ENCODE results near the gene MIB2.
"Not testable (repeated sequence)": the region's sequence is repeated elsewhere in the genome, so short reads cannot be mapped to it uniquely, and the experiment has no call there.

MIB2 gene

DNA sequence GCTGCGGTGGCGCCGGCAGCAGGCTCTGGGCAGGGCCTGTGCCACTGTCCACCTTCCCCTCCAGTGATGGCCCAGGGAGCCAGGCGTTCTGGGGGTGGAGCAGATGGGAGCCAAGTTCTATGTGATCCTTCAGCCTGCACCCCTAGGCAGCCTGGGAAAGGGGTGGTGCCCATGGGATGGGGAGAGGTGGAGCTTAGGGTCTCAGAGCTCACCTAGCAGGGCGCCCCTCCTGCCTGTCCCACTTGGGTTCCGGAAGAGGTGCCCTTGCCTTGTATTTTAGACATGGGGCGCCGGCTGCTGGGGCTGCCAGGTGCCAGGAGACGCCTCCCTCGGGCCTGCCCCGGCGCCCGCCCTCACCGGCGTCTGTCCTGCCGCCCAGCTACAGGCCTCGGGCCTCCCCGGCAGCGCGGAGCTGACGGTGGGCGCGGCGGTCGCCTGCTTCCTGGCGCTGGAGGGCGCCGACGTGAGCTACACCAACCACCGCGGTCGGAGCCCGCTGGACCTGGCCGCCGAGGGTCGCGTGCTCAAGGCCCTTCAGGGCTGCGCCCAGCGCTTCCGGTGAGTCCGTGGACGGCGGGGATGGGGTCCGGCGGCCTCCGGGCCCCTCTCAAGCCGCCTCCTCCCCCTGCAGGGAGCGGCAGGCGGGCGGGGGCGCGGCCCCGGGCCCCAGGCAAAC is 13.6 kb downstream of the MIB2 start:
- Histone ChIP-seq H3K27ac (ENCODE audit: low read length) (no peak overlapping the region), H3K4me1 (ENCODE audit: control insufficient read depth, insufficient read depth, low read length) (peaks cover 5% of the 10 kb centered on the region; the same call in 1 of the 2 replicates), H3K36me3 (ENCODE audit: control insufficient read depth, insufficient read depth, low read length) (no peaks in the 10 kb centered on the region), H3K27me3 (ENCODE audit: control insufficient read depth, insufficient read depth, low read length) (no peaks in the 10 kb centered on the region; the same call in 1 of the 2 replicates), H3K9me3 (ENCODE audit: control insufficient read depth, insufficient read depth, low read length) (no peaks in the 10 kb centered on the region), H3K4me3 (ENCODE audit: low read length) (peak overlapping the region; percentile 42; the same call in 1 of the 2 replicates)
- no peak for DNase-seq (ENCODE audit: low read depth, low spot score)
- no CpG with 5 or more reads among the region's 53 CpGs for WGBS (ENCODE audit: insufficient coverage, insufficient read length)

DNA sequence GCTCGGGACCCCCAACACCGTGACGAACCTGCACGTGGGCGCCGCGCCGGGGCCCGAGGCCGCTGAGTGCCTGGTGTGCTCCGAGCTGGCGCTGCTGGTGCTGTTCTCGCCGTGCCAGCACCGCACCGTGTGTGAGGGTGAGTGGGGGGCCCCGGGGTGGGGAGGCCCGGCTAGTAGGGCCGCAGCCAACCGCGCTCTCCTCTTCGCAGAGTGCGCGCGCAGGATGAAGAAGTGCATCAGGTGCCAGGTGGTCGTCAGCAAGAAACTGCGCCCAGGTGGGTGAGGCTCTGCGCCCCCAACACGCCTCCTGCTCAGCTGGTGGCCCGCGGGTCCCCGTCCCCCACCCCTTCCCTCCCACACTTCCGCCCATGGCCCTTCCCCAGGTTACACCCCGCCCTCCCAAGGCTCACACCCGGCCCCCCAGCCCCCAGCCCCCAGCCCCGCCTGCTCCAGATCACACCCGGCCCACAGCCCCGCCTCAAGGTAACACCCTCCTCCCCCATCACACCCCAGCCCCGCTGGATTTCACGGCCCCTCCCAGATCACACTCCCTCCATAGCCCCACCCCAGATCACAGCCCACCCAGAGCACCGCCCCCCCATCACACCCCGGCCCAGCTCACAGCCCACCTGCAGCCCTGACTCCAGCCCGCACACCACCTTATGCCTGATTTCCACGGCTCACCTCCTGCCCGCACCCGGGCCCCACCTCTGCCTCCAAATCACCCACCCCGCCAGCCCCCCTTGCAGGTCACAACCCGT is 14.3 kb downstream of the MIB2 start:
- DNase-seq (ENCODE audit: low read depth, low spot score): no peak
- H3K9me3 ChIP-seq (ENCODE audit: control insufficient read depth, insufficient read depth, low read length): no peaks in the 10 kb centered on the region
- H3K4me1 ChIP-seq (ENCODE audit: control insufficient read depth, insufficient read depth, low read length): peaks cover 5% of the 10 kb centered on the region; the same call in 1 of the 2 replicates
- no peaks in the 10 kb centered on the region for H3K36me3 ChIP-seq (ENCODE audit: control insufficient read depth, insufficient read depth, low read length)
- no CpG with 5 or more reads among the region's 48 CpGs for WGBS (ENCODE audit: insufficient coverage, insufficient read length)
- H3K27me3 ChIP-seq (ENCODE audit: control insufficient read depth, insufficient read depth, low read length): no peaks in the 10 kb centered on the region; the same call in 1 of the 2 replicates
- no peak overlapping the region for H3K27ac ChIP-seq (ENCODE audit: low read length)
- peak overlapping the region; percentile 42; the same call in 1 of the 2 replicates for H3K4me3 ChIP-seq (ENCODE audit: low read length)

DNA sequence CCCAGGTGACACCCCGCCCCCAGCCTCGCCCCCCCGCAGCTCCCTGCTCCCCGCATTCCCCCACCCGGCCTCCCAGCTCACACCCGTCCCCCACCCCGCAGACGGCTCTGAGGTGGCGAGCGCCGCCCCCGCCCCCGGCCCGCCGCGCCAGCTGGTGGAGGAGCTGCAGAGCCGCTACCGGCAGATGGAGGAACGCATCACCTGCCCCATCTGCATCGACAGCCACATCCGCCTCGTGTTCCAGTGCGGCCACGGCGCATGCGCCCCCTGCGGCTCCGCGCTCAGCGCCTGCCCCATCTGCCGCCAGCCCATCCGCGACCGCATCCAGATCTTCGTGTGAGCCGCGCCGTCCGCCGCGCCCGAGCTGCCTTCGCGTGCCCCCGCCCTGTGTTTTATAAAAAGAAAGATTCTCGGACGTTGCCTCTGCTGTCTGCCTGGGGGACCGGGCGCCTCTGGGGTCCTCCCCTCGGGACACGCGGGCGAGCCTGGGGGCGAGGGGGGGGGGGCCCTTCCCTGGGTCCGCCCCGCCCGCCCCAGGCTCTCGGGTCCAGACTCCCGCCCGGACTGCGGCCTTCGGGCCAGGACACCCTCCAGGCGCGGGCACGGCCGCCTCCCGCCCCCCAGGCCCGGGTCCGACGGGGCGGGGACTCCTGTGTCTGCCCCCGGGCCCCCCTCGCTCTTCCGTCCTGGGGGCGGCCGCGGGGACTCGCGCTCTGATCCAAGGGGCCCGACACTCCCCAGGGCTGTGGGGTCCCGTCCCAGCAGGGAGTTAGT is 15.1 kb downstream of the MIB2 start:
- Histone ChIP-seq H3K27ac (ENCODE audit: low read length) (no peak overlapping the region), H3K4me1 (ENCODE audit: control insufficient read depth, insufficient read depth, low read length) (peaks cover 5% of the 10 kb centered on the region; the same call in 1 of the 2 replicates), H3K36me3 (ENCODE audit: control insufficient read depth, insufficient read depth, low read length) (no peaks in the 10 kb centered on the region), H3K4me3 (ENCODE audit: low read length) (peak overlapping the region; percentile 1; the same call in 1 of the 2 replicates), H3K9me3 (ENCODE audit: control insufficient read depth, insufficient read depth, low read length) (no peaks in the 10 kb centered on the region), H3K27me3 (ENCODE audit: control insufficient read depth, insufficient read depth, low read length) (no peaks in the 10 kb centered on the region; the same call in 1 of the 2 replicates)
- no CpG with 5 or more reads among the region's 81 CpGs for WGBS (ENCODE audit: insufficient coverage, insufficient read length)
- no peak for DNase-seq (ENCODE audit: low read depth, low spot score)

DNA sequence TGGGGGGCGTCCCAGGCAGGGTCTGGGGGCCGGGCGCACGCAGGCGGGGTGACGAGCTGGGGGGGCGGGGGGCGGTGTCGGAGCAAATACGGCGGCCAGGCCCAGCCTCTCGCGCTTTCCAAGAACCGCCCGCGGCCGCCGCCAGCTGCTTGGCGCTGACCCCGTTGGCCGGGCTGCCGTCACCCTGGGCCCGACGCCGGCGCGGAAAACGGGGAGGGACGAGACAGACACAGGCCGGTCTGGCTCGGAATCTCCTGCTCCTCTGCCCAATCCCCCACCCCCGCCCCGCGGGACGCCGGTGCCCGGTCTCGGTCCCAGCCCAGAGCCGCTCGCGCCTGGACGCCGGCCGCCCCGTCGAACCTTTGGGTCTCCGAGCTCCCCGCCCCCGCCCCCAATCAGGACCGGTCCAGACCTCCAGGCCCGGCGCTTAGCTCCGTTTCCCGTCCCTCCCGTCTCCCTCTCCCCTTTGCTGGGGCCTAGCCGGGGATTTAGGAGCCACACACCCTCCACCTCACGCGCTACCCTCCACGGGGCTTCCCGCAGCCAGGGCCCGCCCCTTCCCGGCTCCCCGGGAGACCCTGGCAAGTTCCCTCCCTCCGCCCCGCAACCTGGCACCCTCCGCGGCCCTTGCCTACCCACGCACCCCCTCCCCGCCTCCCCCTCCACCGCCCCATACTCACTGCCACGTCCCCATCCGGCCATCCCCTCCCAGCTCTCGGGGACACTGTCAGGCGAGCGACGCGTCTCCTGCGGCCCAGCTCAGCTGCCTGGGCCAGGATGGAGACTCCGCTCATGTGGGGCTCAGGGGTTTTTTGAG is 15.9 kb downstream of the MIB2 start:
- WGBS (ENCODE audit: insufficient coverage, insufficient read length): no CpG with 5 or more reads among the region's 79 CpGs
- H3K27me3 ChIP-seq (ENCODE audit: control insufficient read depth, insufficient read depth, low read length): no peaks in the 10 kb centered on the region; the same call in 1 of the 2 replicates
- no peak overlapping the region for H3K27ac ChIP-seq (ENCODE audit: low read length)
- no peaks in the 10 kb centered on the region for H3K9me3 ChIP-seq (ENCODE audit: control insufficient read depth, insufficient read depth, low read length)
- no peaks in the 10 kb centered on the region for H3K36me3 ChIP-seq (ENCODE audit: control insufficient read depth, insufficient read depth, low read length)
- H3K4me3 ChIP-seq (ENCODE audit: low read length): peak overlapping the region; percentile 5; the same call in 1 of the 2 replicates
- H3K4me1 ChIP-seq (ENCODE audit: control insufficient read depth, insufficient read depth, low read length): peaks cover 3% of the 10 kb centered on the region; the same call in 1 of the 2 replicates
- no peak for DNase-seq (ENCODE audit: low read depth, low spot score)

DNA sequence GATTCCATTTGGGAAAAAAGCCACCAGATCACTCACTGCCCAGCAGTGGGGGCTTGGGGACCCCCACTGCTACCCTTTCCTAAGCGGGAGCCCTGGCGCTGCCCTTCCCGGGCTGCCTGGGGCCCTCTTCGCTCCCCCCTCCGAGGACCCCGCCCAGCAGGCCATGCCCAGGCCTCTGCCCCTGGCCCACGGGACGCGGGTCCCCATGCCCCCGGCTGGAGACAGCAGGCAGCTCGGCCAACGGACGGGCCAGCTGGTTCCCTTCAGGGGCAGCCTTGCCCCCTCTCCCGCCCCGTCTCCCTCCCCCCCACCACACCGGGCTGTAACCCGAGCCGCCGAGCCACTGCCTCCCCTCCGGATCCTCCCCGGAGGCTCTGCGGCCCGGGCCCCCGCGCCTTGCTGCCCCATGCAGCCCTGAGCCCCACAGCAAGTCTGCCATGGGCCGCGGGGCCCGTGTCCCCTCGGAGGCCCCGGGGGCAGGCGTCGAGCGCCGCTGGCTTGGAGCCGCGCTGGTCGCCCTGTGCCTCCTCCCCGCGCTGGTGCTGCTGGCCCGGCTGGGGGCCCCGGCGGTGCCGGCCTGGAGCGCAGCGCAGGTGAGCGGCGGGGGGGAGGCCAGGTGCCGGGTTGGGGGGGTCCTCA is 16.6 kb downstream of the MIB2 start, which contains the start of gene MMP23B:
Gene MMP23B (plus strand): TSS at position 392 of the 639 bp plus-strand sequence. CDS start 46 bp downstream, at position 438.
- no peaks in the 10 kb centered on the region; the same call in 1 of the 2 replicates for H3K27me3 ChIP-seq (ENCODE audit: control insufficient read depth, insufficient read depth, low read length)
- peak within 1 kb of the TSS; percentile 38; the same call in 1 of the 2 replicates for H3K4me3 ChIP-seq (ENCODE audit: low read length)
- WGBS (ENCODE audit: insufficient coverage, insufficient read length): no CpG with 5 or more reads among the region's 48 CpGs
- no peak within 1 kb of the TSS for H3K27ac ChIP-seq (ENCODE audit: low read length)
- H3K36me3 ChIP-seq (ENCODE audit: control insufficient read depth, insufficient read depth, low read length): peaks cover 6% of the 10 kb centered on the region
- no peaks in the 10 kb centered on the region for H3K9me3 ChIP-seq (ENCODE audit: control insufficient read depth, insufficient read depth, low read length)
- peaks cover 3% of the 10 kb centered on the region; the same call in 1 of the 2 replicates for H3K4me1 ChIP-seq (ENCODE audit: control insufficient read depth, insufficient read depth, low read length)
- DNase-seq (ENCODE audit: low read depth, low spot score): no peak

DNA sequence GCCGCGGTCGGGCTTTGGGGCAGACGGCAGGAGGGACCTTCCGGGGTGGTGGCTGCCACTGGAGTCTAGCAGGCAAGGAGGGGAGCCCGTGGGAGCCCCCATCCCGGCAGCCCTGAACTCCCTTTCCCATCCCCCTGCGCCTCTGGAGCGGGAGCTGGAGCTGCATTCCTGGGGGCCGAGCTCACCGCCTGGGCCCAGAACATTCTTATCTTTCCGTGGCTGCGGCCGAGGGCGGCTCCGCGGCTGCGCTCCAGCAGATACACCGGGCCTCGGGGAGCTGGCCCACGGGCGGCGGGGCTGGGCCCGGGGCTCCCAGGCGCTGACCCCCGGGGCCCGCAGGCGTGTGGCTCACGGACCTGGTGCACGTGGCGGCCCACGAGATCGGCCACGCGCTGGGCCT is 18.1 kb downstream of the MIB2 start:
- not testable (repeated sequence) for DNase-seq (ENCODE audit: low read depth, low spot score); H3K4me1 ChIP-seq (ENCODE audit: control insufficient read depth, insufficient read depth, low read length); H3K9me3 ChIP-seq (ENCODE audit: control insufficient read depth, insufficient read depth, low read length); H3K27ac ChIP-seq (ENCODE audit: low read length); H3K4me3 ChIP-seq (ENCODE audit: low read length); H3K27me3 ChIP-seq (ENCODE audit: control insufficient read depth, insufficient read depth, low read length)
- H3K36me3 ChIP-seq (ENCODE audit: control insufficient read depth, insufficient read depth, low read length): peaks cover 13% of the 10 kb centered on the region
- no CpG with 5 or more reads among the region's 35 CpGs for WGBS (ENCODE audit: insufficient coverage, insufficient read length)

DNA sequence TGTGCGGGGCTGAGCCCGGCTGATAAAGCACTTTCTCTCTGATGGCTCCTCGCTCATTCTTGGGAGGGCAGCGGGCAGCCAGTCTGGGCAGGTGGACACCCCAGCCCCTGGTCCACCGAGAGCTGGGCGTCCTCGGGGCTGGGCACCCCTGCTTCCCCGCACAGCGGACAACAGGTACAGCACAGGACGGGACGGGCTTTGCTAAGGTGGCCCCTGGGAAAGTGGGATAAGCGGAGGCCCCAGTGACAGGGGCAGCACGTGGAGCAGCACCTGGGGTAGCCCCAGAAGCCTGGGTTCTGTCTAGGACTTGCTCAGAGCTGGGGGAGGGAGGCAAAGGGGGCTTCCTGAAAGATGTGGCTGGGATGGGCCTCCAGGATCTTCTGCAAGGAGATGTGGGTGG is 19.3 kb downstream of the MIB2 start:
- H3K27me3 ChIP-seq (ENCODE audit: control insufficient read depth, insufficient read depth, low read length); H3K4me1 ChIP-seq (ENCODE audit: control insufficient read depth, insufficient read depth, low read length); H3K9me3 ChIP-seq (ENCODE audit: control insufficient read depth, insufficient read depth, low read length); H3K4me3 ChIP-seq (ENCODE audit: low read length); DNase-seq (ENCODE audit: low read depth, low spot score); H3K27ac ChIP-seq (ENCODE audit: low read length): not testable (repeated sequence)
- peaks cover 13% of the 10 kb centered on the region for H3K36me3 ChIP-seq (ENCODE audit: control insufficient read depth, insufficient read depth, low read length)
- no CpG with 5 or more reads among the region's 13 CpGs for WGBS (ENCODE audit: insufficient coverage, insufficient read length)

DNA sequence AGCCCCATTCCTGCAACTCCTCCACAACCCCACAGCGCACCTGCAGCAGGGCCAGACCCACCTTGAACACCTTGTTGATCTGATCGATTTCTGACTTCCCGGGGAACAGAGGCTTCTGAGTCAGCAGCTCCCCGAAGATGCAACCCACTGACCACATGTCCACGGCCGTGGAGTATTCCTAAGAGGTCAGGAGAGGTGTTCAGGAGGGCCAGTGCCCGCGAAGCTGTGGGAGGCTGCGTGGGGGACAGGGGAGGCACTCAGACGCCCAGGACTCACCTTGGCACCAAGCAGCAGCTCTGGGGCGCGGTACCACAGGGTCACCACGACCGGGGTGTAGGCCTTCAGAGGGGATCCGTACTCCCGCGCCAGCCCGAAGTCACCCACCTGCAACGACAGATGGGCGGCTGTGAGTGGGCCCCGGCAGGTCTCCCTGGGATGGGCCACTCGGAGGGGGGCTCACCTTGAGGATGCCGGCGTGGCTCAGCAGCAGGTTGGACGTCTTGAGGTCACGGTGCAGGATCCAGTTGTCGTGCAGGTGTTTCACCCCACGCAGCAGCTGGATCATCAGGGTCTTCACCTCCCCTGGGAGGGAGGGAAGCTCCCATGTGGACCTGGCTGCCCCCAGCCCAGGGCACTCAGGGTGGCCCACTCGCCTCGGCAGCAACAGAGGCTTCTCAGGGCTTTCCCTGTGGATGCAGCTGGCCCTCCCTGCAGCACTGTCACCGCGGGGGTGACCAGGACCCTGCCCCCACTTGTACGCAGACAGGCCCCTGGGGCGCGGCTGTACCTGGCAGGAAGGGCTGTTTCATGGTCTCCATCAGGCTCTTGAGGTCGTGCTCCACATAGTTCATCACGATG is 21.6 kb downstream of the MIB2 start:
- DNase-seq (ENCODE audit: low read depth, low spot score); H3K4me1 ChIP-seq (ENCODE audit: control insufficient read depth, insufficient read depth, low read length); H3K27ac ChIP-seq (ENCODE audit: low read length); H3K9me3 ChIP-seq (ENCODE audit: control insufficient read depth, insufficient read depth, low read length); H3K4me3 ChIP-seq (ENCODE audit: low read length); H3K27me3 ChIP-seq (ENCODE audit: control insufficient read depth, insufficient read depth, low read length): not testable (repeated sequence)
- H3K36me3 ChIP-seq (ENCODE audit: control insufficient read depth, insufficient read depth, low read length): peaks cover 13% of the 10 kb centered on the region
- WGBS (ENCODE audit: insufficient coverage, insufficient read length): no CpG with 5 or more reads among the region's 37 CpGs

DNA sequence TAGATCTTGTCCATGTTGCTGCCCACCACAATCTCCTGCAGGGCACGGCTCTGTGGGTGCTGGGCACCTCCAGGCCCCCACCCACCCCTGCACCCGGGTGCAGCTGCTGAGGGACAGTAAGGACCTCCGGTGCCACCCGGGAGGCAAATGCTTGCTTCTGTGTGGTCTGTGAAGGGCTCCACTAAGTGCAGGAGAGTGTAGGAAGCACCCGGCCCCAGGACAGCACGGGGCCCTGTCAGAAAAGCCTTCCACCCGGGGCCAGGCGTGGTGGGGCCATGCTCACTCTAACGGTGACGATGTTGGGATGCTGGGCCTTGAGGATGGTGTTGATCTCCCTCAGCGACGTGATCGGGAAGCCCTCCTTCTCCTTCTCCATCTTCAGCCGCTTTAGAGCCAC is 22.2 kb downstream of the MIB2 start:
- H3K36me3 ChIP-seq (ENCODE audit: control insufficient read depth, insufficient read depth, low read length): peaks cover 13% of the 10 kb centered on the region
- H3K27ac ChIP-seq (ENCODE audit: low read length); H3K4me3 ChIP-seq (ENCODE audit: low read length); H3K9me3 ChIP-seq (ENCODE audit: control insufficient read depth, insufficient read depth, low read length); H3K27me3 ChIP-seq (ENCODE audit: control insufficient read depth, insufficient read depth, low read length); DNase-seq (ENCODE audit: low read depth, low spot score); H3K4me1 ChIP-seq (ENCODE audit: control insufficient read depth, insufficient read depth, low read length): not testable (repeated sequence)
- no CpG with 5 or more reads among the region's 14 CpGs for WGBS (ENCODE audit: insufficient coverage, insufficient read length)
